GM18526 (cell line): ENCODE results near the gene STK40.

Source experiments
- POLR2A ChIP-seq: IDR thresholded peaks from 3 replicates; pipeline ENCODE4 v1.6.1; 2011; ENCODE audit not compliant: insufficient read length; ENCODE audit errors: extremely low read depth

The STK40 gene

GRCh38 chr1:36387141-36387949, 1.6 kb upstream of the STK40 start:
- TF ChIP-seq POLR2A: no peak

GRCh38 chr1:36386265-36387140, 779 bp upstream of the STK40 start:
- peak; percentile 94 for TF ChIP-seq POLR2A

DNA sequence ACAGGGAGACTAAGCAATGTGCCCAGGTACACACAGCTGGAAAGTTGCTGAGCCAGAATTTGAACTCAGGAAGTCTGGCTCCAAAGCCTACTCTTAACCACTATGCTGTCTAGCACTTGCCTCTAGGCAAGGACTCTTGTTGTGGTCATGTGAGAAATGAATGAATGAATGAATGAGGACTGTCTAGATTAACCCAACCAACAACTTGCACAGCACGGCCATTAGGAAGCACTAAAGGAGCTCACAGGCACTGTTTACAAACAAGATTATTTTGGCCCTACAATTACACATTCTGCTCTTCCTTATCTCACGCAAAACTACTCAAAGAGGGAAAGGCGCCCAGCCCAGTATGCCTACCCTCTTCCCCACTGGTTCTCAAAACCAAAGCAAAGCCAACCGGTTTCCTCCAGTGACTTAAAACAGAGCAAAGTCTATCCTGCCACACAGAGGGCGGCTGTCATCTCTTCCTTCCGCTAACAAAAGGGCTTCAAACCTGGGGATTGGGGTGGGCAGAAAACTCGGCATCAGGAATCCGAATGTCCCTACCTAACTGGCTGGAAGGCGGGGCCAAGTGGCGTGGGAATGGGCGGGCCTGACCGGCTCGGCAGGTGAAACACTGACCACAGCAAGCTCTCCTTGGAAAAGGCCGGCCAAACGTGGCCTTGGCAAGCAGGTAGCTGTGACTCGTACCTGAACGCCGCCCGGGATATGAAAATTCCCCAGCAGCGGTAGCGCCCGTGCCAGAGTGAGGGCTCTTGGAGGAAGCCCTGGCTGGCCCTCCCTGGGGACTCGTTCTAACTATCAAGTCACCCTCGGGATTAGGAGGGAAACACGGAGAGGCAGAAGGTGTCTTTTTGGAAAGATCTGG, 948 bp downstream of the STK40 start:
- no peak for TF ChIP-seq POLR2A

- TF ChIP-seq POLR2A: no peak
These were observed 2.5 kb downstream of the STK40 start for GRCh38 chr1:36383240-36383639.

- TF ChIP-seq POLR2A: no peak
These were observed 3.1 kb downstream of the STK40 start for GRCh38 chr1:36382669-36383068.

GRCh38 chr1:36382231-36382630, 3.5 kb downstream of the STK40 start:
- TF ChIP-seq POLR2A: no peak

DNA sequence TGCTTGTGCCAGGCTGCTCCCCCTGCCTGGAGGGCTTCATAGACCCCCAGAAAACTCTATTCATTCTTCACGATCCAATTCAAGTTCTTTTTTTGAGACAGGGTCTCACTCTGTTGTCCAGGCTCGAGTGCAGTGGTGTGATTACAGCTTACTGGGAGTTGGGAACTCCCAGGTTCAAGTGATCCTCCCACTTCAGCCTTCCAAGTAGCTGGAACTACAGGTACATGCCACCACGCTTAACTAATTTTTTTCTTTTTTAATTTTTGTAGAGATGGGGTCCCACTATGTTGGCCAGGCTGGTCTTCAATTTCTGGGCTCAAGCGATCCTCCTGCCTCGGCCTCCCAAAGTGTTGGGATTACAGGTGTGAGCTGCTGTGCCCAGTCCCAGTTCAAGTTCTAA, 4.3 kb downstream of the STK40 start:
- no peak for TF ChIP-seq POLR2A

DNA sequence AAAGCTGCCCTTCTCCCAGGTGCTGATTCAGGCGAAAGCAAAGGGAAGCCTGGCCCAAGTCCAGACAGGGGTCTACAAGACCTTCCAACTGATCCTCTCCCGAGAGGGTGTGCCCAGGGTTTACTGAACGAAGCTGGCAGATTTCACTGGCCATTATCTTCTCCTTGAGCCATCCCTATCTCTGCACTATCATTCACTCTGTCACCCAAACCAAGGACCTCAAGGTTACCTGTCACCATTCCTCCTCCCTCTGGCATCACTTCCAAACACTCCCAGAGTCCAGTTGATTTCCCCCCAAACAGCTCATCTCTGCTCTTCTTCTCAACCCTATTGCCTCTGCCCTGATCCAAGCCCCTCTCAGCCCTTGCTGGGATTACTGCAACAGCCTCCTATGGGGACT, 4.9 kb downstream of the STK40 start:
- no peak for TF ChIP-seq POLR2A

DNA sequence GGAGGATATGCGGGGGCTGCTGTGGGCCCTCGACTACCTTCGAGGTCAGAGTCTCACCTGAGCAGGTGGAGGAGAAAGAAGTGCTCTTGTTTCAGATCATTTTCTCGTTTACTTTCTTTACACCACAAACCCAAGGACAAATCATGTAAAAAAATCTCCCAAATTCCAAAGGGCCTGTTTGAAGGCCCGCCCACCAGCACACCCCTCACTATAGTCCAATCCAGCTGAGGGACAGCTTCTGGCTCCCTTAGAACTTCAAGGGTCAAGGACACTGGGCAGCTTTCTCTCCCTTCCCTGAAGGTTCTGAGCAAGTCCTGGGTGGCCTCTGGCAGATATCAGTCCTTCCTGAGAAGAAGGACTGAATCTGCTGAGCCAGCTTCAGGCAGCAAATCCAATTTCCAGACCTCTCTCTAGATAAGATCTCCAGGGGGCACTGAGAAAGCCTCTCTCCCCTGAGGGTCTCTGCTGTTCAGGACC, 5.5 kb downstream of the STK40 start:
- no peak for TF ChIP-seq POLR2A

GRCh38 chr1:36377791-36378492, 7.8 kb downstream of the STK40 start:
- no peak for TF ChIP-seq POLR2A

DNA sequence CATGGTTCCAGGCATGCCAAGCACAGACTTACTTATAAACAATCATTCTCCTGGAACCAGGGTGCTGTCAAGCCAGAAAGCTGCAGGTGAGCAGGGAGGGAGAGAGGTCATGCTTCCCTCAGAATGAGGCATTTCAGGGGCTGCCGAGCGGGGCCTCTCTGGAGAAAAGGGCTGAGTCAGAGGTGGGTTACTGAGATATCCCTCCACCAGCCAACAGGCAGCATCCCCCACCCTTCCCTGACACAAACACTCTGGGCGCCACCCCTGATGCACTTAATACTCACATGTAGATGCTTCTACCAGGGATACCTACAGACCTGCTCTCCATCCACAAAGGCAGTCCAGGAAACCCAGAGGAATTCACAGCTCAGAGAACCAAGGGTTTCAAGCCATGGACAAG, 13.1 kb downstream of the STK40 start:
- TF ChIP-seq POLR2A: no peak

GRCh38 chr1:36369061-36369861, 16.5 kb downstream of the STK40 start:
- TF ChIP-seq POLR2A: no peak

GRCh38 chr1:36367798-36368197, 17.9 kb downstream of the STK40 start:
- TF ChIP-seq POLR2A: no peak

DNA sequence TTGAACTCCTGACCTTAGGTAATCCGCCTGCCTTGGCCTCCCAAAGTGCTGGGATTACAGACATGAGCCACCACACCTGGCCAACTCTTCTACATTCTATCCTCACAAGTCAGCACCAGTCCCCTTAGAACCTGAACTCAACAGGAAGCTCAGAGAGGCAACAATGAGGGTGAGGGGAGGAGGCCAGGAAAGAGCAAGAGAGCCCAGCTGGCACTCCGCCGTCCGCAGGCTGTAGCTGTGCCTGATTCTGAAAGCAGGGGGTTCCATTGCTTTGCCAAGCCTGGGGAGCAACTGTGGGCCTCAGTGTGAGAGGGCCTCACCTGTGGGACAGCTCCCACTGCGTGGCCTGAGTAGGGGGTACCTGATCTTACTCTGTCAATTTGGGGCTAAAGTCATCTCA, 18.7 kb downstream of the STK40 start:
- TF ChIP-seq POLR2A: no peak
